Endothelial cell of umbilical vein (primary cell): ENCODE results near the gene PKNOX2. TPM values are rescaled to one million over a fixed set of nuclear protein-coding genes. Genes with fewer than 3 reads are reported as not detected.

Experiments used
- BruUV-seq: library from RNA; stranded (reverse); fragments of 400-500 nt; replicated peaks from 2 replicates; lab custom pipeline; 2021; lab: Mats Ljungman, UMichigan
- CTCF ChIA-PET: fragments of 300-600, 350-600 bp; sonication (Branson Sonifier 250); formaldehyde crosslinking; loops from one replicate; lab custom pipeline; 2021; ENCODE audit warnings: antibody characterized with exemption, inconsistent platforms; lab: Charles Lee
- POLR2A ChIA-PET: fragments of 300-600, 350-600 bp; sonication (Branson Sonifier 250); formaldehyde crosslinking; loops from one replicate; lab custom pipeline; 2021; ENCODE audit warnings: antibody characterized with exemption, inconsistent platforms; lab: Charles Lee
- DNase-seq: peaks from one replicate; pipeline ENCODE4 v3.0.0-alpha.2; 2011; ENCODE audit warnings: low read depth, low spot score
- FAIRE-seq: peaks from 2 replicates; lab custom pipeline; 2011; peaks lifted over from hg19 to GRCh38; lab: Jason Lieb, UNC
- H2AFZ ChIP-seq: 2 replicates; pipeline ENCODE4 v1.6.0; 2012; ENCODE audit warnings: low read depth, low read length, control low read depth, inconsistent platforms
- H3K27ac ChIP-seq: 2 replicates; pipeline ENCODE4 v1.5.1; 2011; ENCODE audit warnings: low read depth, mild to moderate bottlenecking, control low read depth, low read length, moderate library complexity; ENCODE audit not compliant: insufficient read depth
- H3K27me3 ChIP-seq, 2 experiments: 2 replicates each; pipeline versions ENCODE4 v1.6.0 to v1.6.1; 2011; ENCODE audit warnings: low read length in 2 of 2, mixed read lengths in 1 of 2; ENCODE audit not compliant: control insufficient read depth in 2 of 2, insufficient read depth in 2 of 2
- H3K36me3 ChIP-seq, 2 experiments: 2 replicates in 1 of 2; 3 replicates in 1 of 2; pipeline ENCODE4 v1.5.1; 2011; ENCODE audit warnings: low read length in 2 of 2, mild to moderate bottlenecking in 1 of 2, moderate library complexity in 1 of 2; ENCODE audit not compliant: control insufficient read depth in 2 of 2, insufficient read depth in 2 of 2; ENCODE audit errors: extremely low read depth in 1 of 2
- H3K4me1 ChIP-seq: 3 replicates; pipeline ENCODE4 v1.5.1; 2011; ENCODE audit warnings: mild to moderate bottlenecking, low read length; ENCODE audit not compliant: control insufficient read depth, insufficient read depth; ENCODE audit errors: extremely low read depth
- H3K4me2 ChIP-seq: 2 replicates; pipeline ENCODE4 v1.6.1; 2011; ENCODE audit warnings: low read length, control low read depth, mixed read lengths; ENCODE audit not compliant: insufficient read depth
- H3K4me3 ChIP-seq, 3 experiments: fragments of 200-600 bp in 1 of 3; sonication (generic), shearing (Covaris generic) in 1 of 3; replicated peaks in 1 of 3; 2 replicates each; pipeline ENCODE4 v1.5.1; 2011 to 2016; ENCODE audit warnings: control low read depth in 3 of 3, low read length in 3 of 3, mild to moderate bottlenecking in 2 of 3, inconsistent platforms in 1 of 3, low read depth in 1 of 3, moderate library complexity in 1 of 3; ENCODE audit not compliant: insufficient read depth in 1 of 3
- H3K79me2 ChIP-seq: 2 replicates; pipeline ENCODE4 v1.6.0; 2012; ENCODE audit warnings: low read length, inconsistent platforms; ENCODE audit not compliant: control insufficient read depth, insufficient read depth
- H3K9ac ChIP-seq: replicated peaks from 2 replicates; pipeline ENCODE3; 2011; ENCODE audit warnings: low read length, control low read depth; ENCODE audit not compliant: insufficient read depth; ENCODE audit errors: extremely low read depth
- H3K9me1 ChIP-seq: replicated peaks from 3 replicates; pipeline ENCODE4 v1.6.0; 2011; ENCODE audit warnings: mild to moderate bottlenecking, low read length; ENCODE audit not compliant: control insufficient read depth, insufficient read depth; ENCODE audit errors: extremely low read depth
- H3K9me3 ChIP-seq: replicated peaks from 2 replicates; pipeline ENCODE4 v1.5.1; 2012; ENCODE audit warnings: low read length, inconsistent platforms; ENCODE audit not compliant: control insufficient read depth, insufficient read depth
- H4K20me1 ChIP-seq: replicated peaks from 2 replicates; pipeline ENCODE3; 2011; ENCODE audit warnings: mild to moderate bottlenecking, low read length; ENCODE audit not compliant: control insufficient read depth, insufficient read depth; ENCODE audit errors: extremely low read depth
- CTCF ChIP-seq, 2 donors: IDR thresholded peaks; 1 replicate in 1 of 2; 2 replicates in 1 of 2; pipeline ENCODE4 v1.5.1; 2011; ENCODE audit warnings: low read length in 2 of 2, mild to moderate bottlenecking in 2 of 2, moderate library complexity in 2 of 2, control low read depth in 1 of 2, inconsistent platforms in 1 of 2, low read depth in 1 of 2; ENCODE audit not compliant: insufficient read depth in 1 of 2; ENCODE audit errors: extremely low read depth in 1 of 2
- EZH2 ChIP-seq: IDR thresholded peaks from 2 replicates; pipeline ENCODE4 v1.6.1; 2012; ENCODE audit warnings: borderline replicate concordance, low read depth, mild to moderate bottlenecking, moderate library complexity, low read length, inconsistent platforms; ENCODE audit not compliant: severe bottlenecking
- FOS ChIP-seq: IDR thresholded peaks from 2 replicates; pipeline ENCODE4 v1.6.1; 2011; ENCODE audit warnings: mild to moderate bottlenecking, low read length, moderate library complexity, borderline replicate concordance; ENCODE audit not compliant: insufficient read depth
- GATA2 ChIP-seq: IDR thresholded peaks from 2 replicates; pipeline ENCODE4 v1.7.0; 2011; ENCODE audit warnings: low read depth, mild to moderate bottlenecking, moderate library complexity, mixed read lengths, low read length; ENCODE audit not compliant: insufficient read length, insufficient read depth
- JUN ChIP-seq: IDR thresholded peaks from 2 replicates; pipeline ENCODE4 v1.6.1; 2011; ENCODE audit warnings: borderline replicate concordance, low read depth; ENCODE audit not compliant: insufficient read length, insufficient read depth
- MAX ChIP-seq: IDR thresholded peaks from 2 replicates; pipeline ENCODE4 v1.6.1; 2011; ENCODE audit not compliant: insufficient read depth, insufficient read length
- MYC ChIP-seq: IDR thresholded peaks from one replicate; pipeline ENCODE4 v1.6.1; 2011; ENCODE audit warnings: mild to moderate bottlenecking, low read depth, low read length
- POLR2A ChIP-seq: IDR thresholded peaks from 2 replicates; pipeline ENCODE4 v1.6.1; 2012; ENCODE audit warnings: low read depth, mild to moderate bottlenecking, control low read depth, low read length
- POLR2AphosphoS5 ChIP-seq: IDR thresholded peaks from 2 replicates; pipeline ENCODE4 v1.6.1; 2012; ENCODE audit warnings: low read depth, mild to moderate bottlenecking, control low read depth, low read length, moderate library complexity; ENCODE audit not compliant: insufficient read depth
- dilution Hi-C: fragments of 300-500 bp; cut with MboI; formaldehyde crosslinking; loops from one replicate; pipeline ENCODE4 v1.15.0; 2019; ENCODE audit warnings: low sequenced_read_pairs; ENCODE audit not compliant: extremely low pct_ligation_motif_present
- intact Hi-C: fragments of 100-400 bp; cut with micrococcal nuclease; formaldehyde crosslinking; loops from one replicate; pipeline ENCODE4 v1.10.0; 2022
- polyA plus RNA-seq, 4 experiments: library from polyadenylated mRNA; depleted of rRNA in 3 of 4; stranded (reverse) in 3 of 4; unstranded in 1 of 4; fragments of >200 nt; gene quantifications; 2 replicates each; pipeline versions ENCODE4 v1.2.1 to v1.2.3, GENCODE V29; 2011 to 2012; ENCODE audit warnings: missing spikeins in 1 of 4
- total RNA-seq: library from RNA; stranded (reverse); gene quantifications from 2 replicates; pipeline ENCODE4 v1.2.3, GENCODE V29; 2021

PKNOX2 gene
- total and polyA plus RNA-seq, 2 donors (not counting 3 experiments of a cell fraction or from before 2014, with no cell fraction given): 0.11 to 0.91 TPM

GRCh38 chr11:125244166-125244565 is 79.6 kb downstream of the PKNOX2 start:
- Histone ChIP-seq H2AFZ (no peak overlapping the region), H3K27ac (no peak overlapping the region), H4K20me1 (no peaks in the 10 kb centered on the region), H3K9ac (no peak overlapping the region), H3K27me3 (peaks cover 0 to 6% of the 10 kb centered on the region in 2 experiments), H3K4me3 (no peak overlapping the region), H3K36me3 (no peaks in the 10 kb centered on the region), H3K9me1 (no peaks in the 10 kb centered on the region), H3K4me2 (no peak overlapping the region), H3K79me2 (no peaks in the 10 kb centered on the region), H3K4me1 (no peaks in the 10 kb centered on the region), H3K9me3 (no peaks in the 10 kb centered on the region)
- intact Hi-C loops (no loop called here), dilution Hi-C loops (no loop called here)
- TF ChIP-seq MYC: no peak
- no peak for TF ChIP-seq POLR2A
- no peak for TF ChIP-seq POLR2AphosphoS5
- TF ChIP-seq CTCF (IDR thresholded peaks at IDR 0.05; ENCODE audit: extremely low read depth in 1 of 2, insufficient read depth in 1 of 2, low read depth in 1 of 2, low read length in 2 of 2): no peak
- TF ChIP-seq MAX: no peak
- no peak for TF ChIP-seq FOS
- no peak for TF ChIP-seq GATA2
- no peak for TF ChIP-seq JUN
- no peak for TF ChIP-seq EZH2
- POLR2A ChIA-PET: no interaction called here
- FAIRE-seq (no peak), DNase-seq (no peak)
- BruUV-seq: no TSS peak
- CTCF ChIA-PET: interaction anchor here (1.6 kb wide), 1 partner anchor 102 kb away, joined by 6 read pairs; no protein-coding TSS in a partner anchor
